Activated CD4-positive, alpha-beta T cell treated with anti-CD3 and anti-CD28 coated beads, Interleukin-2, Interleukin-6, amounts not matched to agents 100 ng/mL and 50 ng/mL, durations not matched to agents 16 hours and 8 hours (primary cell): ENCODE results near the gene LYZL1.
"Not testable (repeated sequence)": the region's sequence is repeated elsewhere in the genome, so short reads cannot be mapped to it uniquely, and the experiment has no call there.

Source experiments
- DNase-seq: peaks from one replicate; pipeline ENCODE4 v3.0.0-alpha.2; 2020

LYZL1 gene

DNA sequence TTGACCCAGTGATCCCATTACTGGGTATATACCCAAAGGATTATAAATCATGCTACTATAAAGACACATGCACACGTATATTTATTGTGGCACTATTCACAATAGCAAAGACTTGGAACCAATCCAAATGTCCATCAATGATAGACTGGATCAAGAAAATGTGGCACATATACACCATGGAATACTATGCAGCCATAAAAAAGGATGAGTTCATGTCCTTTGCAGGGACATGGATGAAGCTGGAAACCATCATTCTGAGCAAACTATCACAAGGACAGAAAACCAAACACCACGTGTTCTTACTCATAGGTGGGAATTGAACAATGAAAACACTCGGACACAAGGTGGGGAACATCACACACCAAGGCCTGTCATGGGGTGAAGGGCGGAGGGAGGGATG is 48.7 kb downstream of the LYZL1 start:
- DNase-seq = not testable (repeated sequence)

DNA sequence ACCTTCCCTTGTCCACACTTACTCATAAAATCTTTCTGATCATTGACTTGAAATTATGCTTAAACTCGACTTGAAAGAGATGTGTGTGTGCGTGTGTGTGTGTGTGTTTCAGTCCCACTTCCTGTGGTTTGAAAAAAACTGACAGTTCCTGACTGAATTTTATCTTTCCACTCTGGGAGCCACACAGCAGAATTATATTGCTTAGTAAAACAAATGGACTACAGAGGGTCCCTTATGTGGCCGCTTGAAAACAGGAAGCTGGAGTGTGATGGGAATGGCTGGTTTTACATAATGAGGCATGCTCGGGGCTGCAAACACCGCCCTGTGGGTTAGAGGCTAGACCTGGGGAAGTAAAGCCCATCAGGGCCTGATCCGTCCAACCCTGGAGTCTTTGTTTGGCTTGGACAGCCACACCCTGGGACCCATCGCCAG is 54.8 kb downstream of the LYZL1 start:
- DNase-seq = no peak

DNA sequence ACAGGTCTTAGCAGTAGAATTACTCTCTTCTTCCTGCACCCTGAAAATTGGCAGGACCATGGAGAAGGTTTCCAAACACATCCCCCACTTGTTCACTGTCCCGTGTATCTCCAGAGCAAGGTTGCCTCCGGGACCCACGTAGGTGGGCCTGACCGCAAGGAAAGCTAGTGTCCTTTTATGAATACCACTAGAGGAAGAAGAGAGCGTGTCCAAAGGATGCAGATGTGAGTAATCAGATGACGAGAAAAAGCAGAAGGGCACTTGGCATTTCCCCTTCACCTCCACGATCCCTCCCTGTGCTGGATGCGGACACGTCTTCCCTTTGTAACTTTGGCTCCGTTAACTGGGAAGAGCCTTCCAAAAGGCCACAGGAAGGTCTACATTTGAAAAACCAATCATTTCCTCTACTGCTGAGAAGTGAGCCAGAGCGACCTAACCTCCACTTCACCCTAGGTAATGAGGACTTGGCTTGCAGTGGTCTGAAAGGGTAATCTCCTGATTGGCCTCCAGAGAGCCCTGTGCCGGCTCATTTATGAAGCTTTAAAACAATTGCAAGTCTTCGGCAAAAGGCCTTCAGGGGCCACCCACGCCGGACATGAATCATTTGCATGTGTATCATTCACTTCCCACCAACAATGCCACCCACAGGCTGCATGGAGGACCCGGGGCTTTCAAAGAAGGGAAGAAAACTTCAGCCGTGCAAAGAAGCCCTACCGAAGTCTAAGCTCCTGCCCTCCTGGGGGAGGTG is 55.4 kb downstream of the LYZL1 start:
- no peak for DNase-seq

DNA sequence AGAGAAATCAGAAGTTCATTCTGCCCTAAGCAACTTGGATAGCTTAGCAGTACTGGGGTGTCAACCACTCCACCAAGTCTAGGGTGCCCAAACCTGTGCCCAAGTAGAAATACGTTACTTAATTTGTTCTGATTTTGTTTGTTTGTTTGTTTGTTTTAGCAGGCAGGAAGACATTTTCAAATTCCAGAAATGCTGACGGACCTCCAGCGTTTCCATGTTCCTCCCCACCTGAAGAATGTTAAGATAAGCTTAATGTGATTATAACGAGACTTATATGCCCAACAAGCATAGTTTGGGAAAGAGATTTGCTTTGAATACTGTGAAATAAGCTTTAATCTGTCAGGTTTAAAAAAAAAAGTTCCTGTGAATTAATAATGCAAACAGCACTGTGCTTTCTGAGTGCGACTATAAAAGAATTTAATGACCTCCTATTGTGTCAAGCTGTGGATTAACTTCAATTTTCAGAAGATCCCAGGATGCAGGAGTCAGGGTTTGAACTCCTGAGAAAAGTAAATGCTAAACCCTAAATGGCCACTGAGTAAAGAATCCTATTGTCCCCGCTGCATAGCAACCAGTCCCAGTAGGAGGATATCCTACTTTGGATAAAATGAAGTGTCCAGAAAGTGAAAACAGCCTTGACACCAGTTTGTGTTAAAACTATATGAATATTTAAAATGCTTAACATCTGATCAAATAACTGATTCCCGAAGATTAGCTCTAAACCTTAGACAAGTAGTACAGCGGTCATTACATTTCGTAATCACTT is 56.5 kb downstream of the LYZL1 start:
- no peak for DNase-seq

DNA sequence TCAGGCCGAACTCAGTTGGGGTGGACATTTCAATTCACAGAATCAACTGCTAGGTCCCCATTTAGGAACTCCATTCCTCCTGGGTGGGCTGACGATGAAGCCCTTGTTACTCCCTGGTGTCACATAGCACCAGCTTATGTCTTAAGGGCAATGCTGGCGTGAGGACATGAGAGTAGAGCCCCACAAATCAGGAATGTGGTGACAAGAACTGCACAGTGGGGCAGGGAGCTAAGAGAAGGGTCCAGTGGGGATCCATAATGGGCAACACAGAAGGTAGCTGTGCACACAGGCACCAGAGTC is 57.0 kb downstream of the LYZL1 start:
- no peak for DNase-seq

DNA sequence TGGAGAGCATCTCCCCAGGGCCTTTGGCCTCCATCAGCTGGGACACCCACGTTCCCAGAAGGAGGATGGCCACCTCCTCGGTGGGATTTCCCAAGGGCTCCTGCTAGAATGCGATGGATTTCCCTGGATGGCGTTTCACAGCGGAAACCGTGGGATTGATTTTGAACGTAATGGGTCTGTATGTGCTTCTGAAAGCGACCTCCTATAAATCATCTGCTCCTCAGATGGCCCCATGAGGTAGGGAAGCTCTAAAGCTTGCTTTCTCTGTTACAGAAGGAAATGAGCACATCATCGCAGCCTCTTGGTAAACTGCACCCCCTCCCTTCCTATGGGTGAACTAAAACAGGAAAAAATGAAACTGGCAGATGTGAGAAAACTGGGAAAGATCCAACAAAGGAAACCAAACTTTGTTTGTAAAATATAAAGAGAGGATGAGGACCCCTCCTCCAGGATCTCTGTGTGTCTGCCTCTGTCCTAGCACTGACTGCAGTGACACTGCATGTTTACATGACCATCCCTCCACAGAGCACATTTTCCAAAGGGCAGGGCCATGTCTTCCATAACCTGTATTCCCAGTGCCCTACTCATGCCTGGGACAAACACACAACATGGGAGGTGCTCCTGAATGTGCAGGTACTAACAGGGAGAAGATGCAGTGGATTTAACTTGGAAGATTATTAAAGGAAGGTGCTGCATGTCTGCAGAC is 57.6 kb downstream of the LYZL1 start:
- no peak for DNase-seq

DNA sequence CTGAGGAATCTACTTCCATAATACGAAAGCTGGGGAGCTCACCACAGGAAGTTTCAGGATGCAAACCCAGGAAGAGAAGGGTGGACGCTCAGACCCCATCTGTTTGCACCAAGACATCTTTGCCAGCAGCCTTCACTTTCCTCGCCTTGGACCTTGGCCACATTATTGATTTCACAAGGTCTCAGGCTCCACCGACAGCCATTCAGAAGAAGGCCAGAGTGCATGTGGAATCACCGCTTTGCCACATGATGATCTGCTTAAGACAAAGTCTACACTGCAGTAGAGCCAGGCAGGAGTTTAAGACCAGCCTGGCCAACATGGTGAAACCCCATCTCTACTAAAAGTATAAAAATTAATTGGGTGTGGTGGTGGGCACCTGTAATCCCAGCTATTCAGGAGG is 60.0 kb downstream of the LYZL1 start:
- no peak for DNase-seq

DNA sequence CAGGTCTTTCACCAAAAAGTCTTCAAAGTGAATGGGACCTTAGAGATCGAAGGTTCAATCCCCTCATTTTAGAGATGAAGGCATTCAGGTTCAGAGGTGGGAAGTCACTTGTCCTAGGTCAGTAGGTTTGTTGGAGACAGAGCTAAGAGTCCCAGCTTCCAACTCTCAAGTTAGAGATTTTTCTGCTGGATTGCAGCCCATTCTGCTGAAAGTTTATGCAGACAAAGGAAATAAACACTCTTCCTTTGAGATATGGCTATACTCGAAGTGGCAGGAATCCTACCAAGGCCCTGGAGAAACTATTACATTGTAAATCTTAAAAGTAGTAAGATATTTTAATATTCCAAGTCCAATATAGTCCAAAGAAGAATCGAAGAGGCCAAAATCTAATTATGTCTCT is 64.4 kb downstream of the LYZL1 start:
- no peak for DNase-seq

DNA sequence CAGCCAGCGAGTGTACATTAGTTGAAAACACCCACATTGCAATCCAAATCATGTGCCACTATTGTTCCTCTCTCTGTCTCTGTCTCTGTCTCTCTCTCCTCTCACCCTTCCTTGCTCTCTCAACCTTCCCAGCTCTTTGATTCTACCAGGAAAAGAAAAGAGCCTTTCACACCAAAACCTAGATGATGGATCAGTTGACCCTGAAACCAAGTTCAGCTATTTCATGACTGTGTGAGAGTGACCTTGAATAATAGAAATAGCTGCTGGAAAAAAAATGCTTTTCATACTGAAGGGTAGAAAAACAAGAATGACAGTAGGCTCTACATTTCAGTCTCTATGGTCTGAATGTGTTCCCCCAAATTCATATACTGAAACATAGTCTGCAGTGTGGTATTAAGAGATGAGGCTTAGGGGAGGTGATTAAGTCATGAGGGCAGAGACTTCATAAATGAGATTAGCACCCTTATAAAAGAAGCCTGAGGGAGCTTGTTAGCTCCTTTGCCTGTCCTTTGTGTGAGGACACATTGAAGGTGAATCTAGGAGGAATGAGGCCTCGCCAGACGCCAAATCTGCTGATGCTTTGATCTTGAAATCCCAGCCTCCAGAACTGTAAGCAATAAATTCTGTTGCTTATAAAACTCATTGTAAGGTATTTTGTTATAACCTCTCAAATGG is 65.2 kb downstream of the LYZL1 start:
- no peak for DNase-seq

DNA sequence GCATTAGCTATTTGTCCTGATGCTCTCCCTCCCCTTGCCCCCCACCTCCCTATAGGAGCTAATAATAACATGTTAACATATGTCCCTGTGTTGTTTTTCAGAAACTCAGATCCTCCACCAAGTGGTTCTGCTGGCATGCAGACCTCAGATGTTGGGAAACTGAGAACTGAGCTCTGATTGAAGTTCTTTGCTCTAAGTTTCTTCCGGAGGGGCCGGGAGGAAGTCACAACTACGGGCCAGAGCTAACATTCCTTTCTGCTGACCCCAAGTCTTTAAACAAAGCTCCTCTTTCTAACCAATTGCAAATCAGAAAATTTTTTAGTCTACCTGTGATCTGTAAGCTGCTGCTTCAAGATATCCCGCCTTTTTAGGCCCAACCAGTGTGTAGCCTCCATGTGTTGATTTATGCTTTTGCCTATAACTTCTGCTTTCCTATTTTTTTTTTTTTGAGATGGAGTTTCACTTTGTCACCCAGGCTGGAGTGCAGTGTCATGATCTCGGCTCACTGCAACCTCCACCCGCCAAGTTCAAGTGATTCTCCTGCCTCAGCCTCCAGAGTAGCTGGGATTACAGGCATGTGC is 66.6 kb downstream of the LYZL1 start:
- DNase-seq = no peak

DNA sequence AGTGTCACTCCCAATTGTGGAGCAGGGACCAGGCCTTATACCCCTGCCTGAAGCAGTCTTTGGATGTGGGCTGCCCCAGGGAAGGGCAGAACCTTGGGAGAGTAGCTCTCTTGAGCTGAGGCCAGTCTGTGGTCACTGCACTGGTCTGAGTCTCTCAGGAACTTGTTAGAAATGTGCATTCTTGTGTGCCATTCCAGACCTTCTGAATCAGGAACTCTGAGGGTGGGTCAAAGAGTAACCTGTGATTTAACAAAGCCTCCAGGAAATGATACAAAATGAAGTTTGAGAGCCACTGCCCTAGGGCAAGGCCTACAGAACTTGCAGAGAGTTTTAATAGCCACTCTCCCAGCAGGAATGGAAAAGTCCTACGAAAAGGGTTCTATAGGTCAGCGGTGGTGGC is 68.1 kb downstream of the LYZL1 start:
- DNase-seq = no peak

DNA sequence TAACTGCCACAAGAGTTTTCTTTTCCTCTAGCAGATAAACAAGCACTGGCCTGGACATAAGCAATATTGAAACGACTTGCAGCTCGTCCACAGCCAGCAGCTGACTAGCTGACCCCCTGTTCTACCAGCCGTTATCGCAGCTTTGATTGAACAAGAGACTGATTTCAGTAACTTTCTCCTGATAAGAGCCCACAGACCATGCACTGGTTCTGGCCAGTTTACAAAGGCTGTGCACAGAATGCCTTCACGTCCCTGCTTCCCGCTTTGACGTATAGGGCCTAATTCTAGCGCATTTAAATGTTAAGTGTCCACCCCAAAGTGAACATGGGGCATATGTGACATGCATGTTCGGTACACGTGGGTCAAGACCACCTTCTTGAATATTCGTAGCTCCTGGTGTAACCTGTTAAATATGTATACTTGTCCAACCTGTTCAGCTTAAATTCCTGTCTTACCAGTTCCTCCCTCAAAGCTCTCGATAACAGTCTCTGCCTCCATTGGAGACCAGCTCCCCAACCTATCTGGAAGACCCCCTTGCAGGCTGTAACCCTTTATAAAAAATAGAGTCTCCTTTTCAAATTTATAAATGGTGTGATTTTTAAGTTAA is 69.2 kb downstream of the LYZL1 start:
- DNase-seq = no peak

DNA sequence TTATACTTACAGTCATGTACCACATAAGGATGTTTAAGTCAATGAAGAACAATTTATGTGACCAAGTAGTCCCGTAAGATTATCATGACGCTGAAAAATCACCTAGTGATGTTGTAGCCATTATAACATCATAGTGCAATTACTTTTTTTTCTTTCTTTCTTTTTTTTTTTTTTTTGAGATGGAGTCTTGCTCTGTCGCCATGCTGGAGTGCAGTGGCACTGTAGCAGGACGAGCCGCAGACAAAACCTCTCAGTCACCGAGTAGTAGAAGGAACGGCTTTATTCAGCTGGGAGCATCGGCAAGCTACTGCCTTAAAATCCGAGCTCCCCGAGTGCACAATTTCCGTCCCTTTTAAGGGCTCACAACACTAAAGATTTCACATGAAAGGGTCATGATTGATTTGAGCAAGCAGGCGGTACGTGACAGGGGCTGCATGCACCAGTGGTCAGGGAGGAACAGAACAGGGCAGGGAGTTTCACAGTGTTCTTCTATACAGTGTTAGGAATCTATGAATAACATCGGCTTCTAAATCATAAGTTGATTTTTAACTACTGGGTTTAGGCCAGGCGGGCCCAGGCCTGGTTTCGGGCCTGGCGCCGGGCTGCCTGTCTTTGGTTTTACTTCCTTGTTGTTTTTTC is 71.5 kb downstream of the LYZL1 start:
- not testable (repeated sequence) for DNase-seq
